Right cardiac atrium (tissue), 5 donors: Measurements from ENCODE around the gene RCC2. TPM values are rescaled to one million over a fixed set of nuclear protein-coding genes. Genes with fewer than 3 reads are reported as not detected.
A peak's percentile ranks its signal among the peaks of the same experiment; 100 is the strongest.
"Not testable (repeated sequence)": the region's sequence is repeated elsewhere in the genome, so short reads cannot be mapped to it uniquely, and the experiment has no call there.

Experiments
- ATAC-seq, 2 donors: fragments of 200-7000 bp; cut with Tn5 transposase; one replicate each; pipeline versions ENCODE4 v1.8.0 to v1.9.1; 2020; ENCODE audit warnings: moderate library complexity in 2 of 2, mild to moderate bottlenecking in 1 of 2
- DNase-seq, 3 donors: peaks; one replicate each; pipeline ENCODE4 v3.0.0-alpha.2; 2020
- H3K27ac ChIP-seq: one replicate; pipeline ENCODE4 v1.5.1; 2013; ENCODE audit warnings: mild to moderate bottlenecking, low read length, control low read depth, moderate library complexity
- H3K27me3 ChIP-seq: one replicate; pipeline ENCODE4 v1.6.1; 2013; ENCODE audit not compliant: control insufficient read depth, insufficient read depth
- H3K4me1 ChIP-seq: one replicate; pipeline ENCODE4 v1.6.1; 2013; ENCODE audit warnings: low read length; ENCODE audit not compliant: control insufficient read depth, insufficient read depth
- H3K4me3 ChIP-seq: one replicate; pipeline ENCODE4 v1.5.1; 2013; ENCODE audit warnings: low read length, control low read depth
- H3K9me3 ChIP-seq: one replicate; pipeline ENCODE4 v1.6.1; 2013; ENCODE audit warnings: low read length; ENCODE audit not compliant: control insufficient read depth
- WGBS: extraction: QIAGEN DNeasy Blood & Tissue Kit; methylation state at CpG from one replicate; pipeline ENCODE4 v1.1.7; 2013; 5-methylcytosine and 5-hydroxymethylcytosine counted together
- intact Hi-C, 4 donors: fragments of 100-400 bp; cut with DNase I; formaldehyde crosslinking; loops; one replicate each; pipeline versions ENCODE4 v1.11.0 to v1.14.0; 2022 to 2023
- polyA plus RNA-seq: library from polyadenylated mRNA; stranded (reverse); fragments of 200-250 nt; gene quantifications from one replicate; pipeline ENCODE4 v1.2.3, GENCODE V29; 2013
- total RNA-seq, 4 donors: library from RNA; stranded (reverse); fragmentation: NEBNext Ultra II Directional; extraction: Animal tissue kit (Norgen Biotek cat#: 25700); gene quantifications; one replicate each; pipeline ENCODE4 v1.2.1, GENCODE V29; 2021
- donor health status: healthy with polysubstance abuse.
- donor health status: DM: no; HTN: yes; CAD: no.
- donor health status: DM: no; HTN: no; CAD: no.
- donor health status: DM: no; HTN: yes; CAD: no; lungs with severe emphysema.
- donor health status: DM: yes; HTN: yes; CAD: no.

Gene RCC2
- total and polyA plus RNA-seq, 5 donors = 7.8 to 19.0 (median 13.8) TPM

- no peak overlapping the region for H3K4me3 ChIP-seq
- no peak overlapping the region for H3K27ac ChIP-seq
These were observed 19.7 kb downstream of the RCC2 start for GRCh38 chr1:17419626-17420328.

GRCh38 chr1:17416389-17416788, 23.1 kb downstream of the RCC2 start:
- ATAC-seq = no peak
- 92% methylated on average over 20 of the region's 20 CpGs for WGBS
- Histone ChIP-seq H3K4me3 (no peak overlapping the region), H3K9me3 (no peaks in the 10 kb centered on the region), H3K27ac (no peak overlapping the region), H3K4me1 (no peaks in the 10 kb centered on the region), H3K27me3 (no peaks in the 10 kb centered on the region)
- DNase-seq = peak in 1 of 3 donors; percentile 13
- intact Hi-C loops = no loop called here

More at GRCh38 chr1:17419626-17420328, 19.7 kb downstream of the RCC2 start:
- no peaks in the 10 kb centered on the region for H3K27me3 ChIP-seq
- H3K9me3 ChIP-seq = no peaks in the 10 kb centered on the region
- intact Hi-C loops = loop anchor here in 3 of 4 donors (10.0 kb wide), 2 partner anchors 55 to 65 kb away; no protein-coding TSS in a partner anchor
- H3K4me1 ChIP-seq = no peaks in the 10 kb centered on the region
- ATAC-seq (peak; percentile 81 to 85), DNase-seq (peak; percentile 72 to 91 (median 91))
- 30% methylated on average over 42 of the region's 42 CpGs for WGBS

GRCh38 chr1:17414022-17414421, 25.5 kb downstream of the RCC2 start:
- Histone ChIP-seq H3K27ac (no peak overlapping the region), H3K9me3 (no peaks in the 10 kb centered on the region), H3K4me3 (no peak overlapping the region), H3K4me1 (no peaks in the 10 kb centered on the region), H3K27me3 (no peaks in the 10 kb centered on the region)
- ATAC-seq (no peak), DNase-seq (peak in 1 of 3 donors; percentile 1)
- WGBS = 79% methylated on average over 2 of the region's 2 CpGs
- intact Hi-C loops = no loop called here

DNA sequence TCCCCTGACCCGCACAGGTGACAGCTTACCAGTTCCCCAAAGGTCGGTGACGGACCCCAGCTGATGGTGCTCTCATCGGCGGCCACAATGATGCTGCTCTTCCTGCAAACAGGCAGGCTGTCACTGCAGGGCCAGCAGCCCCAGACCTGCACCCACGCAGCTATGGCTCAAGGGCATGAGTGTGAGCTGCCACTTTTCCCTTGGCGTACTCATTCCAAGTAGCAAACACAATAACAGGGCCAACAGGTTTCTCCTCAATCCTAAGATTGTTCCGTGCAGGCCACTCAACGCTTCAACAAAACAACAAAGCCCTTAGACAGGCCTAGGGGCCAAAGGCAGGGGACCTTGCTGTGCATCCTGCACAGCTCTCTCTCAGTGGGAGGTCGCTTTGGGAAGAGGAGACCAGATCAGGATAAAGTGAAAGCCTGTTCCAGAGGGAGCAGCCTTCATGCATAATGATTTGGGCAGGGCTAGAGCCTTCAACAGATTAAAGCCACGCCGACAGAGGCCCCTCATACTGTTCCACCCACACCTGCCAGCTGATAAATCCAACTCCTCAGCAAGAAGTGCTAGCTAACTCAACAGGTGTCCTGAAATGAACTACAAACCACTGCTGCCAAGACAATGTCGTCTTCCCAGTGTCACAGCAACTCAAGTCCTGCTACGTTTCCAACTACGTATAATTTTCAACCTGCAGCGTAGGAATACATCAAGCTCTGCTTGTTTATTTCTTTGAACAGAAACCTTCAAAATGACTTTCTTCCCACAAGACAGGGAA, 27.2 kb downstream of the RCC2 start:
- ATAC-seq = no peak
- intact Hi-C loops = no loop called here
- no peak overlapping the region for H3K4me3 ChIP-seq
- H3K27me3 ChIP-seq = no peaks in the 10 kb centered on the region
- no peaks in the 10 kb centered on the region for H3K9me3 ChIP-seq
- DNase-seq = peak in 1 of 3 donors; percentile 17
- H3K4me1 ChIP-seq = no peaks in the 10 kb centered on the region
- no peak overlapping the region for H3K27ac ChIP-seq
- WGBS = 84% methylated on average over 16 of the region's 16 CpGs

- Histone ChIP-seq H3K4me1 (no peaks in the 10 kb centered on the region), H3K4me3 (no peak overlapping the region), H3K27me3 (no peaks in the 10 kb centered on the region), H3K9me3 (no peaks in the 10 kb centered on the region), H3K27ac (no peak overlapping the region)
- DNase-seq (peak in 1 of 3 donors; percentile 55), ATAC-seq (peak; percentile 20 to 25)
- 77% methylated on average over 10 of the region's 10 CpGs for WGBS
- intact Hi-C loops = loop anchor here in 3 of 4 donors (5.0 to 10.0 kb wide), 3 partner anchors 275 to 285 kb away; no protein-coding TSS in a partner anchor
These were observed 30.1 kb downstream of the RCC2 start for GRCh38 chr1:17409391-17409811.

DNA sequence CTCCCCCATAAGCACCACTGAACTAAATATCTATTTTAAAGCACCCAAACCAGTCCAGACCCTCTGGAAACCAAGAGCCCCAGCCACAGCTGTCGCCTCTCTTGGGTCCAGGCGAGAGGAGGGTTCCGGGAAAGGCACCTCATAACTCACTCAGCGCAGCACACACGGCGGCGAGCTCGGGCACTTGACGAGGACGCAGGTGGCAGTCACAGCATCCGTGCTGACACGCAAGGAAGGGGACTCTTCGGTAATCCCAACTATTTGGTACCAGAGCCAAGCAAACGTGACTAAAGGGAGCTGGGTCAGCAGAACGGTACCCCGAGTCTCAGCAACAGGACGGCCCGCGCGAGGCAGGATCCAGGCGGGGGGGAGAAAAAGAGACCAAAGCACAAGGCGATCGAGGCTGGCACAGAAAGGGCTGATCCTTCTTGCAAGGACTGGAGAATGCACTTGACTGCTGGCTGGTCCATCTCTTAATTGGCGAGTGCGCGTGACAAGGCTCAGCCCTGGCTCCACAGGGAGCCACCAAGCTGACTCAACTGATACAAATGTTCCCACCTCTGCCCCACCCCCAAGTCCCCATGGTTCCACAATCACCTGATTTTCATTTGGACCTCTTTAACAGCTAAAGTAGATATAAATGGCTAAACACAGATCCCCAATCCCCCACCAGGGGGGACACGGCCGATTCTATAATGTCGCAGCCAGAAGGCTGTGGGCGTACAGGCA, 31.5 kb downstream of the RCC2 start:
- 93% methylated on average over 30 of the region's 30 CpGs for WGBS
- not testable (repeated sequence) for H3K9me3 ChIP-seq, H3K4me3 ChIP-seq, DNase-seq, H3K27ac ChIP-seq, H3K4me1 ChIP-seq, ATAC-seq, H3K27me3 ChIP-seq
- intact Hi-C loops = loop anchor here in 3 of 4 donors (5.0 to 10.0 kb wide), 3 partner anchors 273 to 283 kb away; no protein-coding TSS in a partner anchor

DNA sequence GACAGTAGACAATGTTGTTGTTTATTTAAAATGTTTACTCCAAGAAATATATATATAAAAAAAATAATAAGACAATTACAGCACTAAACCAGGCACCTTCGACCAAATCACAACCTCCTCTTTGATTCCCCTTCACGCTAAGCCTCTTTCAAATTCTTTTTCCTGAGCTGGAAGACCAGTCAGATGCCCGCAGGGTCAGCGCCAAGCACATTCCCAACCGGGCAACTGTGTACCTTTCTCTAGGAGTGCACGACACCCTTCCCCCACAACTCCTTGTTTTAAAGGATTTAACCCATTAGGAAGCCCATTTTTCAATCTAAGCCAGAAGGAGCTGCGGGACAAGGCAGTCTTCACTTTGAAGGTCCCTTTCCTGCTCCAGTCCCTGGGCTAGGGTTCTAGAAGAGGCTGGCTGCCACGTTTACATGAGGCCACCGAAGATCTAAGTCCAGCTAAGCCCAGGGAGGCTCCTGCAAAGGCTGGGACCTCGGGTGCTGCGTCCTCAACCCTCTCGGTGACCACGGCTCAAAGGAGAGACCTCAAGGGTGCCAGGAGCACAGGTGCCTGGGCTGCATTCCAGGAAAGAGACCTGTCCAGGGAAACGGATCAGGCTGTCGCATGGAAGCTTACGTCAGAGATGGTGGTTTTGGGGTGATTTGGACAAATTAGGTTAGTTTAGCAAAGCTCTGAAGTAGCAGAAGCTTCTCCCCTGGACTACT, 32.6 kb downstream of the RCC2 start:
- intact Hi-C loops = loop anchor here in 3 of 4 donors (5.0 to 10.0 kb wide), 3 partner anchors 272 to 282 kb away; no protein-coding TSS in a partner anchor

DNA sequence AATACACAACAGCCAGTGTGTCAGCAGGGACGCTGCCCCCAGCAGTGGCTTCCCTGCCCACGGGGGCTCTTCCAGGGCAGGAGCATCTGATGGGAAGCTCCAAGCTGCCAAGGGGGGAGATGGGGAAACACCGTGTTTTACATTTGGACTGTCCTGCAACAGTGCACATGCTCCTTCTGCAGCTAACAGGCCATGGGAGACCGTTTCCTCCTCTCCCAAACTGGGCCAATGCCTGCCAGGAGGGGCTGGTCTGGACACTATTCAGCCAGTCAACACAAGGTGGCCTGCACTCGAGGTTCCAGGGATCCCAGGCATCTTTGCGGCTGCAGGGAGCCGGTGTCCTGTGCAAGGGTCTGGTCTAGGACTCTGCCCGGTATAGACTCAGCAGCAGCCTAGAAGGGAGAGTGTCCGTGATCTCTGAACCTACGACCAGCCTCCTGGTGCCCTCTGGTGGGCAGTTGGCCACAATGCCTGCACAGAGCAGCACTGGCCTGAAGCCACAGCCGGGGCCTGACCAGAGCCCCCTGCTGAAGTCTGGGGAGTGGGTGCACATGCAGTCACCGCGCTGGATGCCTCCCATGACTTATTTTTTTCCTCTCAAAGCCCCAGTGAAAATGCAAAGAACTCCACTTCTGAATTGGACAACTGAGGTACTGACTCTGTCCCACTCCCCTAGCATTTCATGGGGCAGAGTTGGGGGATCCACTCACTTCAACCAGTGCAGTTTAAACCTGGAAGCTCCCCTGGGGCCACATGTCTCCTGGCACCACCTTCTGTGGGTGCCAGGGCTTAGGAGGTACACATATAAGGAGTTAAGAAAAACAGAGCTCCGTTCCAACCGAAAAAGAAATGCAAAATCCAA, 33.3 kb downstream of the RCC2 start:
- no peaks in the 10 kb centered on the region for H3K9me3 ChIP-seq
- intact Hi-C loops = loop anchor here in 3 of 4 donors (5.0 to 10.0 kb wide), 3 partner anchors 271 to 281 kb away; no protein-coding TSS in a partner anchor
- ATAC-seq (peak; percentile 79 to 83), DNase-seq (peak; percentile 54 to 84 (median 73))
- 47% methylated on average over 15 of the region's 15 CpGs for WGBS
- no peak overlapping the region for H3K4me3 ChIP-seq
- H3K27me3 ChIP-seq = no peaks in the 10 kb centered on the region
- H3K27ac ChIP-seq = no peak overlapping the region
- no peaks in the 10 kb centered on the region for H3K4me1 ChIP-seq

More for the DNA sequence above, 32.6 kb downstream of the RCC2 start:
- not testable (repeated sequence) for H3K27ac ChIP-seq, H3K4me1 ChIP-seq, DNase-seq, ATAC-seq, H3K9me3 ChIP-seq, H3K4me3 ChIP-seq, H3K27me3 ChIP-seq
- 82% methylated on average over 16 of the region's 16 CpGs for WGBS

DNA sequence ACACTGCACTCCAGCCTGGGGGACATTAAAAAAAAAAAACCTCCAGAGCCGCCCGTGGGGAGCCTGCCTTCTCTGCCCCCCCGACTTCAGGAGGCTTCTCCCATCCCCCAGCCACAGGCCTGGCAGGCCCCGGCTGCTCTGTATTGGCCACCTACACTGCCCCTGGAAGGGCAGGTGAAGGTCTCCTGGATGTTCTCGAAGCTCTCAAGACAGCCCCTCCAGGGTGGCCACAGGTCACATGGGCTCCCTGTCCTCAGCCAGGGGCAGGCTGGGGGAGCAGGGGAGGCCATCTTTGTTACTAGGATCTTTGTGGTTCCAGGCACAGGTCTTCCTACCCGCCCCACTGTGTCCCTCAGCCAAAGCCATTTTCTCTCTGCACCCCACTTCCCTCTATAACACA, 34.7 kb downstream of the RCC2 start:
- H3K4me3 ChIP-seq = no peak overlapping the region
- no peaks in the 10 kb centered on the region for H3K27me3 ChIP-seq
- intact Hi-C loops = loop anchor here in 3 of 4 donors (5.0 to 10.0 kb wide), 3 partner anchors 270 to 280 kb away; no protein-coding TSS in a partner anchor
- 68% methylated on average over 6 of the region's 6 CpGs for WGBS
- ATAC-seq = no peak
- H3K27ac ChIP-seq = no peak overlapping the region
- no peaks in the 10 kb centered on the region for H3K9me3 ChIP-seq
- no peak for DNase-seq
- no peaks in the 10 kb centered on the region for H3K4me1 ChIP-seq
